Hippocampal formation (tissue), 2 donors: ENCODE data around the gene SHC2.
"Not testable (repeated sequence)": the region's sequence is repeated elsewhere in the genome, so short reads cannot be mapped to it uniquely, and the experiment has no call there.

Source experiments
- DNase-seq, 2 donors: peaks; one replicate each; lab custom pipeline; 2025; lab: John Stamatoyannopoulos, UW

The SHC2 gene

DNA sequence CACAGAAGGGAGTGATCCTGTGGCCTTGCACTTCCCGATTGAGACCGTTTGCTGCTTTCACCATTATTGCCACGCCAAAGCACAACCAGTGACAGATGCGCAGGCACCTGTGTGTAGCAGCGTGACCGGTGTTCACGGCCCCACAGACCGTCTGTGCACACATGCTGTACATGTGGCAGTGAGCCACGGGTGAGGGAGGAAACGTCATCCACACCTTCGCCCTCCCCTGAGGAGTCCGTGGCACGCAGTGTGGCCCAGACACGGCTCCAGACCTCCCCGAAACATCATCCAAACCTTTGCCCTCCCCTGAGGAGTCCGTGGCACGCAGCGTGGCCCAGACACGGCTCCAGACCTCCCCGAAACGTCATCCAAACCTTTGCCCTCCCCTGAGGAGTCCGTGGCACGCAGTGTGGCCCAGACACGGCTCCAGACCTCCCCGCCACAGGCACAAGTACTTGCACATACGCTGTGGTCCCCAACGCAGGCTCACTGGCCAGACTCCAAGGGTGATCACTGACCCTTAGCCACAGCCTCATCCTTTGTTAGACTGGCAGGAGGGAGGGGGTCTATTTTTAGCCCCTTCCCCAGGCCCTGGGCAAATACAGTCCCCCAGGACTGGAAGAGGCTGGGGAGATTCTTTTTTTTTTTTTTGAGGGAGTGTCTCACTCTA is 7.9 kb upstream of the SHC2 start:
- DNase-seq, result no peak

DNA sequence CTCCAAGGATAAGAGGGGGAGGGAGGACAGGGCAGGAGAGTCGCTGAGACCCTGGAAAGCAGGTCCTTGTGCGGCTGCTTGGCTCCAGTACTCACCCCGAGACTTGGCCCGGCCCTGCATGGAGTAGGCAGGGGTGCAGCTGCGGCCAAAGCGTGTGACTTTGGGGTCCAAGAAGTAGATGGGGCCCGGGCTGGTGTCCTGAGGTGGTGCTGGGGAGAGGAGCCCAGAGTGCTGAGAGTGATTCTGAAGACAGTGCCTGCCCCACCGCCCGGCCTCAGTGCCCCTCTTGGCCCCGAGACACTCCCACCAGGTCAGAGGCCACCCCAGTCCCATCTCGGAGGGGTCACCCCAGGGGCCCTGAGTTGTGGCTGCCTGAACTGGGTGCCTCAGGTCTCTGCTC is 6.7 kb upstream of the SHC2 start:
- no peak for DNase-seq

DNA sequence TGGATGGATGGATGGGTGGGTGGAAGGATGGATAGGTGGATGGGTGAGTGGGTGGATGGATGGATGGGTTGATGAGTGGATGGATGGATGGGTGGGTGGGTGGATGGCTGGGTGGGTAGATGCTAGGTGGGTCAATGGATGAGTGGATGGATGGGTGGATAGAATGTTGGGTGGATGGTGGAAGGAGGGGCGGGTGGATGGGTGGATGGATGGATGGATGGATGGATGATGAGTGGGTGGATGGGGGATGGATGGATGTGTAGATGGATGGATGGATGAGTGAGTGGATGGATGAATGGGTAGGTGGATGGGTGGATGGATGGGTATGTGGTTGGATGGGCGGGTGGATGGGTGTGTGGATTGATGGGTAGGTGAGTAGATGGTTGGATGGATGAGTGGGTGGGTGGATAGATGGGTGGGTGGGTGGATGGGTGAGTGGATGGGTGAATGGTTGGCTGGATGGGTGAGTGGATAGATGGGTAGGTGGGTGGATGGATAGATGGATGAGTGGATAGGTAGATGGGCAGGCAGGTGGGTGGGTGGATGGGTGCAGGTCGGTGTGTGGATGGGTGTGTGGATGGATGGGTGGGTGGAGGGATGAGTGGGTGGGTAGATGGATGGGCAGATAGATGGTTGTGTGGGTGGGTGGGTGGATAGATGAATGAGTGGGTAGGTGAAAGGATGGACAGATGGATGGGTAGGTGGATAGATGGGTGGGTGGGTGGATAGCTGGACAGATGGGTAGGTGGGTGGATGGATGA is 4.4 kb upstream of the SHC2 start:
- no peak for DNase-seq

DNA sequence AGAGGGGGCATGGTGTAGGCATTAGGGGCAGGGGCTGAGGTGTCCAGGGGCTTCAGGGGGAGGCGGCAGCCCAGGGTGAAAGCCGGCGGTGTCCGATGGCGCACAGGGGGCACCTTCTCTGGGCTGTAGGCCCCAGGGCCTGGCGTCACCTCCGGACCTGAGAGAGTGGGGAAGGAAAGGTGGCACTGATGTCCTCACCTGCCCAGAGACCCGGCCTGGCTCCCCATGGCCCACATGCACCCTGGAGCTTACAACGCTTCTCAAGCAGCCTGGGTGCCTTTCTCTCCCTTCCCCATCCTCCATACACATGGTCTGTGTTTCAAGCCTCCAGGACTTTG is 3.3 kb upstream of the SHC2 start:
- no peak for DNase-seq

DNA sequence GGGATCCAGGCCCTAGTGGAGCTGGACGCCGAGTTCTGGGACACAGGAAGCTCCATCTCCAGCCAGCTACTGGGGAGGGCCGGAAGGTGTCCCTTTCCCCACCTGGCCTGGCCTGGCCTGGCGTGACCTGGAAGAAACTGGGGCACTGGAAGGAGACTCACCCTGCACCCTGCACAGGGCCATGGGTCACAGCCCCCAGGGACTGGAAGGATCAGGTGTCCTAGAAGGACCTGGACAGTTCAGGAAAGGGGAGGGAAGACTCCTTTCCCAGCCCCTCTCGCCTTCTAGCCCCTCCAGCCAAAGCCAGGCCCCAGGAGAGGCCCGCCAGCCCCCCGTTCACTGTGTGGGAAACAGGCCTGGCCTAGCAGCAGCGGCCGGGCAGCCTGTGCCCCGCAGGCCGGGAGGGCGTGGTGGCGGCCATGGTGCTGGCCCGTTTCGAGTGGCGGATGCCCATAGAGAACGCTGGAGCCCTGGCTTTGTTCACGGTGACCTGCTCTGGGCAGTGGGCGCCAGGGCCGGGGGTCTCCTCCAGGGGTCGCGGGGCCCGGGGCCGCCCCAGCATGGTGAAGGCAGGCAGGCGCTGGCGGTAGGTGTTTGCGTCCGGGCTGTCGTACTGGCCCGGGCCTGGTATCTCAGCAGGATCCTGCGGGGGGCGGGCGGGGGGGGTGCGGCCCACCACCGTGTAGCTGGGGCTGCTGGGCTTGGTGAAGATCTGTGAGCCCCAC is 2.8 kb upstream of the SHC2 start:
- no peak for DNase-seq

DNA sequence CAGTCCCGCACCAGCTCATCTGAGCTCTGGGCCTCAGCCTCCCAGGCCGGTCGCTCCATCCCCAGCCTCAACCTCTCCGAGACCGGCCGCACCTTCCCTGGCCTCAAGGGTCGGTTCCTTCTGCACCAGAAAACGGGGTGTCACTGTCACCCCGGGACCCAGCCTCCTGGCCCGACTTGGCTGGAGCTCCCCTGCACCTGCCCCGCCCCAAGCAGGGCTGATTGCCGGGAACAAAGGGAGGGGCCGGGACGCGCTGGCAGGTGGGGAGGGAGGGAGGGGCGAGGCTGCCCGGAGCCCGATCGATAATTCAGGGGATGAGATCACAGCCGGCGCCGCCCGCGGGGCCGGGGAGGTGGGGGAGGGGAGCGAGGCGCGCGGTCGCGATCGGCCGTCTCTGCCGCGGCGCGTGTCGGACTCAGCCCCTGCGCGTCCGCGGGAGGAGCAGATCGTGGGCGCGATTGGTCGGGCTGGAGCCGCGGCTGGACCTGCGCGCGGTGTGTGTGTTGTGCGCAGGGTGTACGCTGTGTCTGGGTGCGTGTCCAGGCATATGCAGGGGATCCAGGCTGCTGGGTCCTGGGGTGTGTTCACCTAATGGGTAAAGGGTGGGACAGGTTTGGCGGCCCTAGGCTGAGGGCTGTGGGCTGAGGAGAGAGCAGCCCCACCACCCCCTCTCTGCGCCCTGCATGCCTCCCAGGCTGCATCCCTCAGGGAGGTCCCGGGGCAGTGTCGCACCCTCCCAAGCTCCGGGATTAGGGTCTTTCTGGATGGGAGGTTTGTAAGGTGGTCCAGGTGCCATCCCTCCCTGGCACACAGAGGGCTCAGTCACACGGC is 1.1 kb upstream of the SHC2 start:
- DNase-seq, result no peak

DNA sequence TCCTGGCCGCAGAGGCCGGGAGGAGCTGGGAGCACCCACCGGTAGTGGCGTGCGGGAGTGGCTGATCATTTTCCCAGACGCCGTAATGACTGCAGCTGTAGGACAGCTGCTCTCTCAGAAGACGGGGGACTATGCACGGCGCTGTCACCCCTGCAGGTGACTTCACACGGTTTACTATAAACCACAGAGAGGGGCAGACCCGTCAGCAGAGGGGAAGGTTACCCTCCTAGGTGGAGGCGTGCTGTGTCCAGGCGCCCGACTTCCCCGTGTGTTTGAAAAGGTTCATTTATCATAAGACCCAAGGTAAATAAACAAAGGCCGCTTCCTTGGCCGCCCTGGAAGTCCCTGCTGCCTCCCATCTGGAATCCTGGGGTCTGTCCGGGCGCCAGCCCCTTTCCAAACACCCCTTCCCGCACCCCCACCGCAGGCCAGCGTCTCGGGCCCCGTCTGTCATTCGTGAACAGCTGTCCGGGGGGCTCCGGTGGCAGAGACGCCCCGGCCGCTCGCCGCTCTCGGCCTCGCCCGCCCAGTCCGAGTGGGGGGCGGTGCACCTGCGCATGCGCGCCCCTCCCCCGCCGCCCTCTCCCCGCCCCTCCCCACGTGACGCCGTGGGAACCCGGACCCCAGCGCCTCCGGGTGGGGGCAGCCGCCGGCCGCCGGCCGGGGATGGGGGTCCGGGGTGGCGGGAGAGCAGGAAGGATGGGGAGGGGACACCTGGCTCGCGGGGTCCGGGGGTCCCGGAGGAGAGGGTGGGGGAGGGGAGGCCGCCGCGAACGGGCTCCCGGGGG is 915 bp downstream of the SHC2 start:
- peak; percentile 37 to 67 for DNase-seq

DNA sequence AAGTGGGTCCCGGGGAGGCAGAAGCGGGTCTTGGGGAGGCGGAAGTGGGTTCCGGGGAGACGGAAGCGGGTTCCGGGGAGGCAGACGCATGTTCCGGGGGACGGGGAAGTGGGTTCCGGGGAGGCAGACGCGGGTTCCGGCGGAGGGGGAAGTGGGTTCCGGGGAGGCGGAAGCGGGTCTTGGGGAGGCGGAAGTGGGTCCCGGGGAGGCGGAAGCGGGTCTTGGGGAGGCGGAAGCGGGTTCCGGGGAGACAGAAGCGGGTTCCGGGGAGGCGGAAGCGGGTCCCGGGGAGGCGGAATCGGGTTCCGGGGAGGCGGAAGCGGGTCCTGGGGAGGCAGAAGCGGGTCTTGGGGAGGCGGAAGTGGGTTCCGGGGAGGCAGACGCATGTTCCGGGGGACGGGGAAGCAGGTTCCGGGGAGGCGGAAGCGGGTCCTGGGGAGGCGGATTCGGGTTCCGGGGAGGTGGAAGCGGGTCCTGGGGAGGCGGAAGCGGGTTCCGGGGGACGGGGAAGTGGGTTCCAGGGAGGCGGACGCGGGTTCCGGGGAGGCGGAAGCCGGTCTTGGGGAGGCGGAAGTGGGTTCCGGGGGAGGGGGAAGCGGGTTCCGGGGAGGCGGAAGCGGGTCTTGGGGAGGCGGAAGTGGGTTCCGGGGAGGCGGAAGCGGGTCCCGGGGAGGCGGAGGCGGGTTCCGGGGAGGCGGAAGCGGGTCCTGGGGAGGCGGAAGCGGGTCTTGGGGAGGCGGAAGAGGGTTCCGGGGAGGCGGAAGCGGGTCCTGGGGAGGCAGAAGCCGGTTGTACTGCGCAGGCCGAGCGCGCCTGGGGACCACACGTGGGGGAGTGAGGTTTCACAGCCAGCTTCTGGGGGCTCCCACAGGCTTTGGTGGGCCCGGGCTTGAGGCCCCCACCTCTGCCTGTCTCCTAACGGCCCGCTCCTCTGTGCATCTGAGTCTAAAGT is 2.5 kb downstream of the SHC2 start:
- DNase-seq, result no peak

DNA sequence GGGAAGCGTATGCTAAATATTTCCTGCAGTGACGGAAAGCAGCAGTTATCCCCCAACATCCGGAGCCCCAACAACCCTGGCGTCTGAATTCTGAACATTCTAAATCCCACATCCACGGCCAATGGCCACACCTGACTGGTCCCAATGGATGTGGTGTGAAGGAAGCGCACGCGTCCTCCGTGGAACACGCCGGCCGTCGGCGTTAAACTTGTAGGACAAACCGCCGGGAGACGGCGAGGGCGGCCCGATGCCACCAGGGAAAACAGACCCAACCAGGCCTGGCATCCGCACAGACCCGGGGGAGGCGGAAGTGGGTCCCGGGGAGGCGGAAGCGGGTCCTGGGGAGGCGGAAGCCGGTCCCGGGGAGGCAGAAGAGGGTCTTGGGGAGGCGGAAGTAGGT is 3.2 kb downstream of the SHC2 start:
- no peak for DNase-seq

DNA sequence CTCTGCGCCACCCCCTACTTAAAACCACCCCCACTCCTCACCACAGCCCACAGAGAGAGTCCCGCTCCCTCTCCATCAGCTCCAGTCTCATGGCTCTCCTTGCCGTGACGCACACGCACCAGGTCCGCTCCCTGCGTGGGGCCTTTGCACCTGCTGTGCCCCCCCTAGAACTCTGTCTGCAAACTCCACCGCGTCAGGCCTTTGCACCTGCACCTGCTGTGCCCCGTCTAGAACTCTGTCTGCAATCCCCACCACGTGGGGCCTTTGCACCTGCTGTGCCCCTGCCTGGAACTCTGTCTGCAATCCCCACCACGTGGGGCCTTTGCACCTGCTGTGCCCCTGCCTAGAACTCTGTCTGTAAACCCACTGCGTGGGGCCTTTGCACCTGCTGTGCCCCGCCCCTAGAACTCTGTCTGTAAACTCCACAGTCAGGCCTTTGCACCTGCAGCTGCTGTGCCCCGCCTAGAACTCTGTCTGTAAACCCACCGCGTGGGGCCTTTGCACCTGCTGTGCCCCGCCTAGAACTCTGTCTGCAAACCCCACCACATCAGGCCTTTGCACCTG is 4.2 kb downstream of the SHC2 start:
- no peak for DNase-seq

DNA sequence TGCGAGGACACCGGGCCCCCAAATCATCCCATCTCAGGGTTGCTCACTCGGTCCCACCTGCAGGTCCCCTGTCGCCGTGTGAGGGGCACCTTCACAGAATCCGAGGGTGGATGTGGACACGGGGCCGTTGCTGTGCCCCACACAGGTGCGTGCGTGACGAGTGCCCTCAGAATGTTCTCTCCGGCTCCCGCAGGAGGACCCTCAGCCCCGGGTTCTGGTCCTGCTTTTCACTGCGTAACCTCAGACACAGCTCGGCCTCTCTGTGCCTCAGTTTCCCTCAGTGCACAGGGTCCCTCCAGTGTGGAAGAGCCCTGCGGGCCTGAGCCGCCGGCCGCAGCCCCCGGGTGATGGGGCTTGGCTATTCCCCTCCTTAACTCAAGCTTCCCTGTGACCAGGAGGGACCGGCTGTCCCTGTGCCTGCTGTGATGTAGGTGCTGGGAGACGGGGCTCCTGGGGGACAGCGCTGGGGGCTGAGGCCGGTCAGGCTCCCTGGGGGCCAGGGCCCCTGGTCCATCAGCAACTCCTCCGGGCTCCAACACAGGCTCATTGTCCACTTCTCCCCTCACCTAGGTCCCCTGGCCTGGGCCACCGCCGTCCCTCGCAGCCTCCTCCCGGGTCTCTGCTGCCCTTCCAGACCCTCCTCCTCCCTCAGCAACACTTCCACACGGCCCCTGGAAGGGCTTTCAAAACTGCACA is 4.8 kb downstream of the SHC2 start:
- DNase-seq, result no peak

DNA sequence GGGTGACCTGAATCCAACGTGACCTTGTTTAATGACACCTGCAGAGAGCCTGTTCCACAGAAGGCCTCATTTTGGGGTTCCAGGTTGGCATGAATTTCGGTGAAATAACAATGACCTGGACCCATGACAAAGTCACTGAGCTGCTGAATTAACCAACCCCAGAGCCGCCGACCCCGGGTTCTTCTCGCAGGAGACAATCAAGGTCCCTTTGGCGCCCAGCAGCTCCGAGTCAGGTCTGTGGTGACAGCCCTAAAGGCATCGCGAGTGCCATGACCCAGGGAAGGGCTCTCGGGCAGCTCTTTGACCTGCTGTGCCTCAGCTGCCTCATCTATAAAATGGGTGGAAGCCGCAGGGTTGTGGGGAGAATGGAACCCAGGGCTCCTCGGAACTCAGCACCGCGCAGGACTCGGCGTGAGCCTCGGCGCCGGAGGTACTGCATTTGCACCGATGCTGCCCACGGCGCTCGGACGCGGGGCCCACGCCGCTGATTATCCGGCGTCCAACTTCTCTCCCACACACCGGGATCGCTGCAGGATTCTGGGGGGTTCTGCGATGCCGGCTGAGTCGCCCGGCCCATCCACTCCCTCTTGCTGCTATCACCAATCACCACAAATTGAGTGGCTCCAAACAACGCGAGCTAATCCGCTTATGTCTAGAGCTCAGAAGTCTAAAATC is 5.7 kb downstream of the SHC2 start:
- DNase-seq, result no peak

DNA sequence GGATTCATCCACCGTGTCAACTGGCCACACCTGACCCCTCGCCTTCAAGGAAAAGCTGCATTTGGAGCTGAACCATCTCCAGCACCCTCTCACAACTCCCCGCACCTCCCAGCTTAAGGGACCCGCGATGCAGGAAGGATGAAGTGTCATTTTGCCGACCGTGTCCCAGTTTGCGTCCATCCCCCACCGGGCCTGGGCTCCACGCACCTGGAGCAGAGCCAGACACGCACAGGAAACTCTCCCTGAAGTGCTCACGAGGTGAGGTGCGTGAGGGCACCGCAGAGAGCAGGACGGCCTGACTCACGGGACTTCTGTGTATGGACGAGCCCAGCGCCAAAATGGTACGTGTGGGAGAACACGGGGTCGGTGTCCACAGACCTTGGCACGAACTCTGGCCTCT is 7.2 kb downstream of the SHC2 start:
- DNase-seq, result no peak

DNA sequence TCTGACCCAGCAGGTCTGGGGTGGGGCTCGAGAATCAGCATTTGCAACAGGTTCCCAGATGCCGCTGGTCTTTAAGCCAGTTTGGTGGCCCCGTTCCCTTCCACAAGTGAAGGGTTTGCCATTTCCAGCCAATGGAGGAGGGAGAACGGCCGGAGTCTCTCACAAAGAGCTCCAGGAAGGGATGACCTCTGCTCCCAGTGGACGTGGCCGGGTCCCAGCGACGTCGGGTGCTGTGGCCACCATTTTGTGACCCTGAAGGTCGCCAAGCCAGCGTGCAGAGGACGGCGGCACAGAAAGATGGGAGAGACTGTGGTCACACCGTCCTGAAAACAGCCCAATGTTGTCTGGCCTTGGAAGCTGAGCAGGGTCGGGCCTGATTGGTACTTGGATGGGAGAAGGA is 8.0 kb downstream of the SHC2 start:
- no peak for DNase-seq

DNA sequence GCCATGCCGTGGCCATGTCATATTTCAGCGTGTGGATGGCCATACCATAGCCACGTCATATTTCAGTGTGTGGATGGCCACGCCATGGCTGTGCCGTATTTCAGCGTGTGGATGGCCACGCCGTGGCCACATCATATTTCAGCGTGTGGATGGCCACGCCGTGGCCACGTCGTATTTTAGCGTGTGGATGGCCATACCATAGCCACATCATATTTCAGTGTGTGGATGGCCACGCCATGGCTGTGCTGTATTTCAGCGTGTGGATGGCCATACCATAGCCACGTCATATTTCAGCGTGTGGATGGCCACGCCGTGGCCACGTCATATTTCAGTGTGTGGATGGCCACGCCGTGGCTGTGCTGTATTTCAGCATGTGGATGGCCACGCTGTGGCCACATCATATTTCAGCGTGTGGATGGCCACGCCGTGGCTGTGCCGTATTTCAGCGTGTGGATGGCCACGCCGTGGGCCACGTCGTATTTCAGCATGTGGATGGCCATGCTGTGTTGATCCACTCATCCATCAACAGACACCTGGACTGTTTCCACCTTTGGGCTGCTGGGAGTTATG is 9.8 kb downstream of the SHC2 start:
- DNase-seq, result not testable (repeated sequence)

DNA sequence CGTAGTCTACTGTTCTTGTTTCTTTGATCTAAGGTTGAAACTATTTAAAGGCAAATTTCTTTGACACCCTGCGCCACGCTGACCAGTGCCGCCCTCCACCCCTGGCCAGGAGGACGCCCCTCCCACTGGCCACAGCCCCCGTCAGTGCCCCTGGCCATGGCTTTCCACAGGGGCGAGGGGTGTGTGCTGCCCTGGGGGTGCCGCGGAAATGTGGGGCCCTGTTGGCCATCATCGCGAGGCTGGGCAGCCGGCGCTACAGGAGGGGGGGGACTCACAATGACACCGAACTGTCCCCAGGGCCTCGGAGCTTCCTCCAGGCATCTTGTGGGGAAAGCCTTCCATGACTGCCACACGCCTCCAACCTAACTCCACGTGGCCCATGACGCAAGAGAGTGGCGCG is 10.9 kb downstream of the SHC2 start:
- DNase-seq, result no peak

DNA sequence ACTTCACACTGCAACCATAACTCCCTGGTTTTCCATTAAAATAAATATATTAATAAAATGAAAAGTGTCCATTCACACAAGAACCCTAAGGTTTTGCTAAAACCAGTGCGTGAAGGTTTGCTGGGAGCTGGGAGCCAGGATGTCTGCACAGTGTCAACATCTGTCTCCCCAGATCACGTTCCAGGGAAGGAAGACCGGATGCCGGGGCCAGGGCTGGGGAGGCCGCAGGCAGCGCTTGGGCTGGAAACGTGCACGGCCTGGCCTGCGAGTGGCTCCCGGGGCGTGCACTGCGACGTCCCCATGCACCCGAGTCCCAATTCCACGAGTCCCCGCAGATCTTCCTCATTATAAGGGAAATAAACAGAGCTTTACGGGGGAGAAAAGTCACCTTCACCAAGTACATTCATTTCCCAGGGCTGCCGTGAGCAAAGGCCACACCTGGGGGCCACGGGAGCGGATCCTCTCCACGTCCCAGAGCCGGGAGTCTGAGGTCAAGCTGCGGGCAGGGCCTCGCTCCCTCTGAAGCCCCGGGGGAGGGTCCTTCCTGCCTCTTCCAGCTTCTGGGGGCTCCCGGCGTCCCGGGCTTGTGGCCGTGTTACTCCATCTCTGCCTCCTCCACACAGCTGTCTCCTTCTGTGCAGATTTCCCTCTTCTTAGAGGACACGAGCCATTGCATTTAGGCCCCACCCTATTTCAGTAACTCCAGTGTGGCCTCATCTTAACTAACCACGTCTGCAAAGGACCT is 12.8 kb downstream of the SHC2 start:
- DNase-seq, result no peak

DNA sequence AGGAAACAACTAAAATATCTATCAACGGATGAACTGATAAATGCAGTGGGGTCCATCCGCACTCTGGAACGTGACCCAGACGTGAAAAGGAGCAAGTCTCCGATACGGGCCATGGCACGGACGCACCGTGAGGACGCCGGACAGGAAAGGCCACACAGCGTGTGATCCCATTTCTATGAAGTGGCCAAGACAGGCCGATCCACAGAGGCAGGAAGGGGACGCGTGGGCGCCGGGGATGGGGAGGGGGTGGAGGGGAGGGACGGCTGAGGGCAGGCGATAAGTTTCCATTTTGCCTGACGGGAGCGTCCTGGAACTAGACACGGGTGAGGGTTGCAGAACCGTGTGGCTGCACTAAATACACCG is 13.8 kb downstream of the SHC2 start:
- DNase-seq, result no peak
